ENCODE data around the gene PIP. TPM values are rescaled to one million over a fixed set of nuclear protein-coding genes. Genes with fewer than 3 reads are reported as not detected.
"Not testable (repeated sequence)": the region's sequence is repeated elsewhere in the genome, so short reads cannot be mapped to it uniquely, and the experiment has no call there.

PIP gene, protein sequence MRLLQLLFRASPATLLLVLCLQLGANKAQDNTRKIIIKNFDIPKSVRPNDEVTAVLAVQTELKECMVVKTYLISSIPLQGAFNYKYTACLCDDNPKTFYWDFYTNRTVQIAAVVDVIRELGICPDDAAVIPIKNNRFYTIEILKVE
- not detected for polyA plus RNA-seq (ENCODE audit: insufficient read length)

GRCh38 chr7:143131781-143132180 lies at the start of gene PIP:
TSS of gene PIP (plus strand) at chr7:143132077. CDS start at chr7:143132117, 40 bp downstream.
- no peak for DNase-seq

DNA sequence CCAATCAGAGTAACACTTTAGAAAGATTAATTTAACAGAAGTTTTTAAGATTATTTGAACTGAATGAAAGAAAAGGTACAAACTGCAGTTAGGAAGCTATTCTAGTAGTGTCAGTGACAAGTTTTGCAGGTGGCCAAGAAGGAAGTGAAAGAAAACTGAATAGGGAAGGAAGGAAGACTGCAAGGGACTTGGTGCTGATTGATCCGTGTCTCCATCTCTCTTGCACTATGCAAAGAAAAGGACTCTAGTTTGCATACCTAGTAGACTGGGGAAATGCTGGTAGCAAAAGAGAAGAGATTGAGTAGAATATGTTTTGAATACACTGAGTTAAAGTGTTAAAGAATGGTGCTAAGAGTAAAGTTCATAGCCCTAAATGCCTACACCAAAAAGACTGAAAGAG lies 46.8 kb upstream of the PIP start:
- no peak for DNase-seq

- DNase-seq = not testable (repeated sequence)
These were observed 46.3 kb upstream of the PIP start for GRCh38 chr7:143085610-143086009.

DNA sequence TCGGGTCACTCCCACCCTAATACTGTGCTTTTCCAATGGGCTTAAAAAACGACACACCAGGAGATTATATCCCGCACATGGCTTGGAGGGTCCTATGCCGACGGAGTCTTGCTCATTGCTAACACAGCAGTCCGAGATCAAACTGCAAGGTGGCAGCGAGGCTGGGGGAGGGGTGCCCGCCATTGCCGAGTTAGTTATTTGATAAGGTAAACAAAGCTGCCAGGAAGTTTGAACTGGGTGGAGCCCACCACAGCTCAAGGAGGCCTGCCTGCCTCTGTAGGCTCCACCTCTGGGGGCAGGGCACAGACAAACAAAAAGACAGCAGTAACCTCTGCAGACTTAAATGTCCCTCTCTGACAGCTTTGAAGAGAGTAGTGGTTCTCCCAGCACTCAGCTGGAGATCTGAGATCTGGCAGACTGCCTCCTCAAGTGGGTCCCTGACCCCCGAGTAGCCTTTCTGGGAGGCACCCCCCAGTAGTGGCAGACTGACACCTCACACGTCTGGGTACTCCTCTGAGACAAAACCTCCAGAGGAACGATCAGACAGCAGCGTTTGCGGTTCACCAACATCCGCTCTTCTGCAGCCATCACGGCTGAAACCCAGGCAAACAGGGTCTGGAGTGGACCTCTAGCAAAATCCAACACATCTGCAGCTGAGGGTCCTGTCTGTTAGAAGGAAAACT lies 43.2 kb upstream of the PIP start:
- not testable (repeated sequence) for DNase-seq

DNA sequence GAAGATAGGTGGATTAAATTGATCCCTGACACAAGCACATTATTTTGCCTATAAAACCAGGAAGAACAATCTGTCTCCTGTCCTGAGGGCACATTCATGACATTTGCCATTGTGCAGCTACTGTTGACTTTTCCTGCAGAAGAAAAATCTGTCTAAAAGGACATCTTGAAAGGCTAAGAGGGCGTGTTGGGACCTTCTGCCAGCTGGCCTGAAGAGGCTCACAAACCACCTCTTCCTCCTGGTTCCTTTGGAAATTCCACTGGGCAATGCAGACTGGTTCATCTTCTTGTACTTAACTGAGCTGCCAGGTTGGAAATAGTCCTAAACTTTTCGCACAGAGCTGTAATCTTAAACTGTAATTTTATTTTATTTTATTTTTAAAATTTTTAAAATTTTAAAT lies 35.7 kb upstream of the PIP start:
- DNase-seq = no peak

GRCh38 chr7:143099579-143099978 lies 32.3 kb upstream of the PIP start:
- DNase-seq = not testable (repeated sequence)

DNA sequence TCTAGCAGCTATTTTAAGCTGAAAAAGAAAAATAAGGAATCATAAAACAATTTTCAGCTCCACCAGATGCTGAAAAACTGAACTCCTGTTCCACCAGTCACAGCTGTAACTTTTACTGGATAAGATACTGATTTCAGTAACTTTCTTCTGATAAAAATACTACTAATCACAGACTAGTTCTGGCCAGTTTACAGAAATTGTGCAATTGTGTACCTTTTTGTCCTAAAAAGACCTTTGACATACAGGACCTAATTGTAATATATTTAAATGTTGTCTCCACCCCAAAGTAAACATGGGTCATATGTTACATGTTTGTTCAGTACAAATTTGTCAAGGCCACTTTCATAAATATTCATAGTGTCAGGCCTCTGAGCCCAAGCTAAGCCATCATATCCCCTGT lies 27.1 kb upstream of the PIP start:
- DNase-seq = no peak

GRCh38 chr7:143108019-143108418 lies 23.9 kb upstream of the PIP start:
- not testable (repeated sequence) for DNase-seq

DNA sequence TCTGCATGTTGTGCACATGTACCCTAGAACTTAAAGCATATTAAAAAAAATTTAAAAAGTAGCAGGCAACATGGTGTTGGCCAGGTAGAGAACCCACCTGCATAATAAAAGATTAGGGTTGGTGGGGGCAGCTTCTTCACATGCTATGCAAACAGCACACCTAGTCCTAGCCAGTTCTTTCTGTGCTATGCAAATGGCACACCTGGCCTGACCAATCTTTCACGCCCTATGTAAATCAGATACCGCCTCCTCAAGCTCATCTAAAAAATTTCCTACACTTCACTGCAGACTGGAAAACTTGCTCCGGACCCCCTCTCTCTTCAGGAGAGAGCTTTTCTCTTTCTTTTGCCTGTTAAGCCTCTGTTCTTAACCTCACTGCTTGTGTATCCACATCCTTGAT lies 14.5 kb upstream of the PIP start:
- no peak for DNase-seq

- DNase-seq = no peak
These were observed 11.0 kb upstream of the PIP start for GRCh38 chr7:143120691-143121405.

DNA sequence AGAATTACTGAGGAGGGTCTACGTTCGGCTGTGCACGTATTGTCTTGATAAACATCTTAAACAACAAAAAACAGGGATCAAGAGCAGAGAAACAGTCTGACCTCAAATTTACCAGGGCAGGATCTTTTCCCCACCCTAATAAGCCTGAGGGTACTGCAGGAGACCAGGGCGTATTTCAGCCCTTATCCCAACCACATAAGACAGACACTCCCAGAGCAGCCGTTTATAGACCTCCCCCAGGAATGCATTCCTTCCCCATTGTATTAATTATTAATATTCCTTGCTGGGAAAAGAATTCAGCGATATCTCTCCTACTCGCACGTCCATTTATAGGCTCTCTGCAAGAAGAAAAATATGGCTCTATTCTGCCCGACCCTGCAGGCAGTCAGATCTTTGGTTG lies 8.6 kb upstream of the PIP start:
- DNase-seq = not testable (repeated sequence)

- DNase-seq = no peak
These were observed 5.7 kb upstream of the PIP start for GRCh38 chr7:143126146-143126545.

DNA sequence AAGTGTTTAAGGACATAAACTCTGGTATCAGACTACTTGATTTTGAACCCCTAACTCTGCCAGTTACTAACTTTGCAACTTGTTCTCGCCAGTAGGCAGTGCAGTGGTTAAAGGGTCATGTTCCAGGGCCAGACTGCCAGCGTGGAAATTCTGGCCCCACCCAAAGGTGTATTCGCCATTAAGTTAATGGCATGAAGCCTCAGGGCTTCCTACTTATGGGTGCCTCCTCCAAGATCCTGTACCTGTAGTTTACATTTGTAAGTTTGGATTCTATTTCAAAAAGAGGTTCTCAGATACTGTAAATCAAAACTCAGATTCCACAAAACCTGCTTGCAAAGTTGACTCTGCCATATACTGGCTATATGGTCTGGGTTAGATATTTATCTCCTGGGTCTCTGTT lies 2.8 kb upstream of the PIP start:
- no peak for DNase-seq

GRCh38 chr7:143129477-143129876 lies 2.4 kb upstream of the PIP start:
- no peak for DNase-seq

GRCh38 chr7:143130541-143130940 lies 1.3 kb upstream of the PIP start:
- no peak for DNase-seq

GRCh38 chr7:143147070-143147469 lies 15.2 kb downstream of the PIP start:
- no peak for DNase-seq

DNA sequence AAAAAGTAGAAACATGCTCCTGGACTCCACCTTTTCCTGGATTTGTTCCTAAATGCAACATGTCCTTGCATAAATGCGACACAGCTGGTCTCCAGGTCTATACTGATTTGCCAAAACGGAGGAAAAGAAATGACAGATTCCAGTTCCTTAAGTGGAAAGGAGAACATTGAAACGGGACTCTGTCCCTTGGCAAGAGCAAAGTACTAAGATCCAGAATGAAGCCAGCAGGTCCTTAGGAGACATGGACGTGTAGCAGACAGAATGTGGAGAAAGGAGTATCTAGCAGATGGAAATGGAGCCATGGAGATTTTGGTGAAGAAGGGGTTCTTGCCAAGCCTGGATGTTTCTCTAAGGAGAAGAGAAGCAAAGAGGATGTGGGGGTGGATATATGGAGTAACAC lies 16.2 kb downstream of the PIP start:
- DNase-seq = no peak

DNA sequence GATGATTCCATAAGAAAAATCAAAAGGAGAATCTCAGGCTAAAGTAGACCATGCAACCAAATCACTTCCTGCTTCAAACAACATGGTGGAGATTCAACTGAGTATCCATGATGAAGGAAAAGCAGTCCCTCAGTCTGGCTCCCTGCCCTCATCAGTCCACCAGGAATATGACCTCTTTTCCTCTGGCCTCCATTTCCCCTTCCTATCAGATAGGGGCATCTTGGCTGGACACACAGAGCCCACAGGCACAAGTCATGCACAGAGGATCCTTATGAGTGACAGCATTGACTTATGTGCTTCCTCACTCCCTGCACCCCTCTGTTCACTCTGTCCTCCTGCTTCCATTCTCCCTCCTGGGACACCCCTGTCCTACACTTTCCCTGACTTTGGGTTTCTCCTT lies 16.8 kb downstream of the PIP start:
- no peak for DNase-seq

DNA sequence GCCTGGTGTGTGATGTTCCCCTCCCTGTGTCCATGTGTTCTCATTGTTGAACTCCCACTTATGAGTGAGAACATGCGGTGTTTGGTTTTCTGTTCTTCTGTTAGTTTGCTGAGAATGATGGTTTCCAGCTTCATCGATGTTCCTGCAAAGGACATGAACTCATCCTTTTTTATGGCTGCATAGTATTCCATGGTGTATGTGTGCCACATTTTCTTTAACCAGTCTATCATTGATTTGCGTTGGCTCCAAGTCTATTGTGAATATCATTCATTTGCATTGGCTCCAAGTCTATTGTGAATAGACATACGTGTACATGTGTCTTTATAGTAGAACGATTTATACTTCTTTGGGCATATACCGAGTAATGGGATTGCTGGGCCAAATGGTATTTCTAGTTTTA lies 18.8 kb downstream of the PIP start:
- DNase-seq = not testable (repeated sequence)

GRCh38 chr7:143158617-143159016 lies 26.7 kb downstream of the PIP start:
- DNase-seq = not testable (repeated sequence)

- DNase-seq = no peak
These were observed 39.8 kb downstream of the PIP start for GRCh38 chr7:143171697-143172096.

DNA sequence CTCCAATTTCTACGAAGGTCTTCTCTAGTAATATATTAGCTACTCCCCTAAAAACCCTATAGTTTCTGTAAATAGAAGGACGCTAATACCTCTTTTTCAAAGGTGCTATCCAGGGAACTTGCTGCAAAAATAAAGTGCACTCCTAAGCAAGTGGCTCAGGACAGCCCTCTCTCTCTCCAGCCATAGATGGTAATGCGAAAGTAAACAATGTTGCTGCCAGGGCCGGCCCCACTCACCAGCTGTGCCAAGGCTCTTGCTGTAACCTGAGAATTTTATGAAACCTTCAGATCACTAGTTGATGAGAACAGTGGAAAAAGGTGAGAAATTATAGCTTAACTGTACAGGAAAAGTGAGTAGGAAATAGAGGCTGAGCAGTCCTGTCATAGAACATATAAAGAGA lies 40.5 kb downstream of the PIP start:
- no peak for DNase-seq

- no peak for DNase-seq
These were observed 44.3 kb downstream of the PIP start for GRCh38 chr7:143176128-143176527.

All from hindlimb muscle (tissue), 1 donor.